ACC112 (cell line): ENCODE measurements around the gene HPN.

ENCODE experiments used
- H2AFZ ChIP-seq: fragments of 200-600 bp; sonication (generic); one replicate; pipeline ENCODE4 v1.6.0; 2017; ENCODE audit warnings: antibody characterized with exemption, low read length; ENCODE audit not compliant: unreplicated experiment
- H3K27ac ChIP-seq: fragments of 200-600 bp; sonication (generic); 2 replicates; pipeline ENCODE4 v1.5.1; 2014; ENCODE audit warnings: low read depth, mild to moderate bottlenecking, antibody characterized with exemption, low read length, moderate library complexity
- H3K27me3 ChIP-seq: fragments of 200-600 bp; sonication (generic); 2 replicates; pipeline ENCODE4 v1.6.1; 2014; ENCODE audit warnings: mild to moderate bottlenecking, antibody characterized with exemption, low read length, moderate library complexity, mixed read lengths; ENCODE audit not compliant: insufficient read depth
- H3K36me3 ChIP-seq: fragments of 200-600 bp; sonication (generic); 2 replicates; pipeline ENCODE4 v1.6.1; 2016; ENCODE audit warnings: mild to moderate bottlenecking, antibody characterized with exemption, low read length, moderate library complexity, mixed read lengths; ENCODE audit not compliant: insufficient read depth
- H3K4me1 ChIP-seq: fragments of 200-600 bp; sonication (generic); one replicate; pipeline ENCODE4 v1.6.1; 2016; ENCODE audit warnings: low read length, mixed read lengths; ENCODE audit not compliant: insufficient read depth, unreplicated experiment, control insufficient read depth
- H3K4me3 ChIP-seq: fragments of 200-600 bp; sonication (generic); 2 replicates; pipeline ENCODE4 v1.5.1; 2014; ENCODE audit warnings: mild to moderate bottlenecking, low read depth, low read length
- H3K79me2 ChIP-seq: fragments of 200-600 bp; sonication (generic); one replicate; pipeline ENCODE4 v1.6.0; 2016; ENCODE audit warnings: low read length; ENCODE audit not compliant: control insufficient read depth, unreplicated experiment, insufficient read depth

Gene HPN

GRCh38 chr19:35109395-35110112 lies 68.0 kb downstream of the HPN start:
- Histone ChIP-seq H2AFZ (no peak overlapping the region), H3K4me3 (no peak overlapping the region), H3K79me2 (no peaks in the 10 kb centered on the region), H3K4me1 (no peaks in the 10 kb centered on the region), H3K36me3 (no peaks in the 10 kb centered on the region), H3K27me3 (no peaks in the 10 kb centered on the region), H3K27ac (no peak overlapping the region)

GRCh38 chr19:35110974-35111373 lies 69.5 kb downstream of the HPN start:
- Histone ChIP-seq H2AFZ (no peak overlapping the region), H3K79me2 (no peaks in the 10 kb centered on the region), H3K27me3 (no peaks in the 10 kb centered on the region), H3K27ac (no peak overlapping the region), H3K36me3 (no peaks in the 10 kb centered on the region), H3K4me3 (no peak overlapping the region), H3K4me1 (no peaks in the 10 kb centered on the region)

- Histone ChIP-seq H3K27ac (no peak overlapping the region), H3K4me1 (no peaks in the 10 kb centered on the region), H3K36me3 (no peaks in the 10 kb centered on the region), H2AFZ (no peak overlapping the region), H3K27me3 (no peaks in the 10 kb centered on the region), H3K4me3 (no peak overlapping the region), H3K79me2 (no peaks in the 10 kb centered on the region)
Measured at GRCh38 chr19:35112995-35113688, 71.6 kb downstream of the HPN start.

GRCh38 chr19:35114353-35115176 lies 73.0 kb downstream of the HPN start:
- H3K27me3 ChIP-seq = no peaks in the 10 kb centered on the region
- H3K27ac ChIP-seq = no peak overlapping the region
- H3K4me3 ChIP-seq = no peak overlapping the region
- no peak overlapping the region for H2AFZ ChIP-seq
- no peaks in the 10 kb centered on the region for H3K4me1 ChIP-seq
- H3K79me2 ChIP-seq = no peaks in the 10 kb centered on the region
- H3K36me3 ChIP-seq = no peaks in the 10 kb centered on the region

- no peak within 1 kb of the TSS for H3K4me3 ChIP-seq
- H3K79me2 ChIP-seq = no peaks in the 10 kb centered on the region
- peaks cover 3% of the 10 kb centered on the region for H3K4me1 ChIP-seq
- no peaks in the 10 kb centered on the region for H3K36me3 ChIP-seq
- H3K27me3 ChIP-seq = no peaks in the 10 kb centered on the region
- no peak within 1 kb of the TSS for H2AFZ ChIP-seq
- no peak within 1 kb of the TSS for H3K27ac ChIP-seq
Measured at GRCh38 chr19:35115177-35115951, 73.8 kb downstream of the HPN start, which contains the start of gene FXYD3. Gene FXYD3, plus strand, starts transcription at chr19:35115823. Its CDS starts 3,554 bp downstream, at chr19:35119377.
